Measurements from ENCODE around the gene ARHGEF28. TPM values are rescaled to one million over a fixed set of nuclear protein-coding genes. Genes with fewer than 3 reads are reported as not detected.

Gene ARHGEF28
- total RNA-seq, 1 donor from 2014 or later = 6.1 TPM

DNA sequence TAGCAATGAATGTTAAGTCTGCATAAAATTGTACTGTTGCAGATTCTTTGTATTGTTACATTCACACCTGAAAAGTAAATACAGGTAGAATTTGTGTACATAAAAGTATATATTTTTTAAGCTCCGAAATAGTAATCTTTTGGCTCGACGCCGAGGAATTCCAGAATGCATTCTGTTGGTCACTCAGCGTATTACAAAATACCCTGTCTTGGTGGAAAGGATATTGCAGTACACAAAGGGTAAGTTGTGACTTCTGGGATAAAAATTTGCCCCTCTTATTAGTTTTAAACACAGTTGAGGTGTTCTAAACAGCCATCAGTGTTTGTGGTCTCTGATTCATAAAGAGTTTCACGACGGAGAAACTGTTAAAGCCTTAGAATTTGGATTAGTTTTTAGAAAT is 257.6 kb downstream of the ARHGEF28 start:
- no peak for FAIRE-seq
- no peak for DNase-seq (ENCODE audit: low spot score in 2 of 2)

DNA sequence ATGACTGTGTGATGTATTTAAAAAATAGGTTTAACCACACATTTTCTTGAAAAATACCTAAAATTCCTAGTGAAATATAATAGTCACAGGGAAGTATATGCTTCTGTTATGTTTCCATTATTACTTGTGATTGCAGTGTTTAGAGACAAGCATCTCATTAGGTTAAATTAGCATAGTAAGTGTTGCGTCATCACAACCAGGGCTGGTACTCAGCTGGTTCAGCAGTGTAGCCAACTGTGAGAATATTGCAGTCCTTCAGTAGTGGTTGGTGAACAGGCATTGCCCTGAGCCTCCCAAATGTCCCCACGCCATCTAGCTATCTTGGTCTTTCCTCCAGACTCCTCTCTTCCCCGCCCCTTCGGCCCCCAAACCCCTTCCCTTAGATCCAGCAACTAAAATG is 261.7 kb downstream of the ARHGEF28 start:
- DNase-seq (ENCODE audit: low spot score in 2 of 2) = no peak
- no peak for FAIRE-seq

DNA sequence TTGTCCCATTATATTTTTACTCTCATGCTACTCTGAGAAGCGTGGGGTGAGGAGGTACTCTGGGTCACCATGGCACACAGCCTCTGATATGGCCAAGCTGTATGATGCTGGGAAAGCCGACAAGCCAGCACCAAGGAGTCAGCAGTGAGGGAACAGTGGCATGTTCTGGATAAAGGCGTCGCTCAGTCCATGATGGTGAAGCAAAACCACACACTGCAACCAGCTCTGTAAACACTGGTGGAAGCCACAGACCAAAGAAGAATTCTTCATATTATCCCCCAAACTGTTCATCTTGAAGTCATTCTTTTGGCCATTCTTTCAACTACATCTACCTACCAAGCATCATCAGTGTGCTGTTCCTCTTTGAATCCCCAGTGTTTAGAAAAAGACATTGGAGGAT is 264.6 kb downstream of the ARHGEF28 start:
- FAIRE-seq = no peak
- DNase-seq (ENCODE audit: low spot score in 2 of 2) = no peak

GRCh38 chr5:73892218-73892617 is 266.2 kb downstream of the ARHGEF28 start:
- DNase-seq (ENCODE audit: low spot score in 2 of 2) (no peak), FAIRE-seq (no peak)

DNA sequence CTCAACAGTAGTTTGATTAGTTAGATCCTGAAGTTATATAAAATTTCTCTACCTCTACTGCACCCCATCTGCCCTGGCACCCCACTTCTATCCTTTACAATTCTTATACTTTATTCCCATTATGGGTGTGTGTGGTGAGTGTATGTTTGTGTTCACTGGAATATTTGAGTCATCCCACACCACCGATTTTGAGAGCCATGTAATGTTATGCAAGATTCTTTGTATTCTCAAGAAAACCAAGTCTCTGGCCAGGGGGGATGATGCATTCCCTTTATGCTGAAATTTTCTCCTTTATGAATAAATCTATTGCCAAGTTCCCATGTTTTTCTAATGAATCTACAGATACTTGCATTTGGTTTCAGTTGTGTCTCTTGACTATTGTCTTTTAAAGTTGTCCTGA is 266.8 kb downstream of the ARHGEF28 start:
- FAIRE-seq = no peak
- no peak for DNase-seq (ENCODE audit: low spot score in 2 of 2)

DNA sequence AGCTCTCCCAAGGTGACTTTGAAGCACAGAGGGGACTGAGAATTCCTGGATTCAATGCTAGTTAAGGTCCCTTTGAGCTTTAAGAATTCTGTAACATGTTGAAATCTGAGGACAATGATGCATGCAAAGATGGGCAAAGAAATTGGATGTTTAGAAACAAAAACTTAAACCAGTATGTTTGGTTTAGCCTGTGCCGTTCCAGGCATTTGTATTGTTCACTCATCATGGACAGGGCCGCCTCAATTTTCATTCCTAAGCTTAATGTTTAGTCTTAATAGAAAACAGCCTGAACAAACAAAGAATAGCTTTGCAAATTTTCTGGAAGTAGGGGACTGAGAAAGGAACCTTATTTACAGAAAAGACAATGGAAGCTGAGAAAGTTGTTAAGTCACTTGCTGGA is 267.8 kb downstream of the ARHGEF28 start:
- FAIRE-seq (no peak), DNase-seq (ENCODE audit: low spot score in 2 of 2) (no peak)

DNA sequence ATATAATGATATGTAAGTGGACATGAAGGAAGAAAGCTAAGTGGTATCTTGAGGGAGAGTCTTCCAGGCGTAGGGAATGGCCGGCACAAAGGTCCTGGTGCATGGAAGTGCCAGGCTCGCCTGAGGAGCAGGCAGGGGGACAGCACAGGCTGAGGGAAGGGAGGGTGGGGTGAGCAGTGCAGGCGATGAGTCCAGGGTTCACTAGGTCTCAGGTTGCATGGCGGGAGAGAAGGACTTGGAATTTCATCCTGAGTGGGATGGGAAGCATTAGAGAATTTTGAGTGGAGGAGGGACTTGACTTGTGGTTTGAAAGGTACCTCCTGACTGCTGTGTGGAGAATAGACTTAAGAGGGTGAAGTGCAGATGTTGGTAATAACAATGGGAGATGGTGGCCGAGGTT is 268.9 kb downstream of the ARHGEF28 start:
- FAIRE-seq (no peak), DNase-seq (ENCODE audit: low spot score in 2 of 2) (no peak)

- FAIRE-seq = no peak
- no peak for DNase-seq (ENCODE audit: low spot score in 2 of 2)
Observed at GRCh38 chr5:73895471-73895870, 269.5 kb downstream of the ARHGEF28 start.

GRCh38 chr5:73896097-73896496 is 270.1 kb downstream of the ARHGEF28 start:
- no peak for FAIRE-seq

GRCh38 chr5:73896668-73897067 is 270.7 kb downstream of the ARHGEF28 start:
- no peak for DNase-seq (ENCODE audit: low spot score in 2 of 2)
- no peak for FAIRE-seq

More at GRCh38 chr5:73896097-73896496, 270.1 kb downstream of the ARHGEF28 start:
- no peak for DNase-seq (ENCODE audit: low spot score in 2 of 2)

DNA sequence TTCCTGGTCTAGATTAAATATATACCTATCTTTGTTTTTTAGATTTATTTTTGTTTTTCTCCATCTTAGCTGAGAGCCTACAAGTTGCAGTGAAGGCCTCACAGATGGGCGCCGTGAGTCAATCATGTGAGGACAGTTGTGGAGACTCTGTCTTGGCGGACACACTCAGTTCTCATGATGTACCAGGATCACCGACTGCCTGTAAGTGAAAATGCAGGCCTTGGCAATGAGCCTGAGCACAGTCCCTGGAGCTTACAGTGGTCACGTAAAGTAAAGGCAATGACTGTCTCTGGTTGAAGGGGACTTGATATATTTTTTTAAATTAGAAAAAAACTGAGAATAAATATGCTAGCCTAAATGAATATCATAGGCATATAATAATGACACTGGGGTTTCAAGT is 271.9 kb downstream of the ARHGEF28 start:
- FAIRE-seq (no peak), DNase-seq (ENCODE audit: low spot score in 2 of 2) (no peak)

- FAIRE-seq (no peak), DNase-seq (ENCODE audit: low spot score in 2 of 2) (no peak)
Observed at GRCh38 chr5:73899055-73899454, 273.1 kb downstream of the ARHGEF28 start.

DNA sequence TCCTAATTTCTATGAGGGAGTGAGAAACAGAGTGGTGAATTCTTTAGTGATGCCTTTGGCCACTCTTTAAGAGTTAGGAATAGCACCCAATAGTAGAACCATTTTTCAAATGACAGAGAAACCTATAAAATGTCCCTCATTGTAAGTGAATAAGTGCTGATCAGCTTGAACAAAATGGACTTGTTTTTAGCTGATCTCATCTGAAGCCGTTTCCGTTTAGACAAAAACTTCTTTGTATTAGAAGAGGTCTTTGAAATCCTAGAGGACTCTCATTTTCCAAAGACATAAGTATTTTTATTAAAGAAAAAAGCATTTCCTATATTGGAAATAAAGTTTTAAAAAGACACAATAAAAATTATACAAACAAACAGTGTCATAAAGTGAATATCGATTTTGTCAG is 273.9 kb downstream of the ARHGEF28 start:
- DNase-seq (ENCODE audit: low spot score in 2 of 2) = no peak
- FAIRE-seq = peak; percentile 78

DNA sequence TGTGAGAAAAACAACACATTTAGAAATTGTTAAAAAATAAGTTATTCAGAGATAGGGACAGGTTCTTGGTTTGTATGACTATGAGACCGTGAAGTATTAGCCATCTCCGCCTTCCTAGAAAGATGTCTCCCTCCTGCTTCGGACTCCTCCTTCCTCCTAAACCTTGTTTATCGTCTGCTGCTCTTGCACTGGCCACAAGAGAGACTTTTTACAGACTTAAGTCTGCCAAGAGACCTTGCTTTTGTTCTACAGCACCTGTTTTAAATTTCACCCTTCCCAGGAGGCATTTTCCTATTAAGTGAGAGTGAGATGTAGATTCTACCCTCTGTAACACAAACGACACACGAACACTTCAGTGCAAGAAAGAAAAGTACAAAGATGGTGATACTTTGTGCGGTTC is 274.6 kb downstream of the ARHGEF28 start:
- FAIRE-seq = no peak
- DNase-seq (ENCODE audit: low spot score in 2 of 2) = no peak

DNA sequence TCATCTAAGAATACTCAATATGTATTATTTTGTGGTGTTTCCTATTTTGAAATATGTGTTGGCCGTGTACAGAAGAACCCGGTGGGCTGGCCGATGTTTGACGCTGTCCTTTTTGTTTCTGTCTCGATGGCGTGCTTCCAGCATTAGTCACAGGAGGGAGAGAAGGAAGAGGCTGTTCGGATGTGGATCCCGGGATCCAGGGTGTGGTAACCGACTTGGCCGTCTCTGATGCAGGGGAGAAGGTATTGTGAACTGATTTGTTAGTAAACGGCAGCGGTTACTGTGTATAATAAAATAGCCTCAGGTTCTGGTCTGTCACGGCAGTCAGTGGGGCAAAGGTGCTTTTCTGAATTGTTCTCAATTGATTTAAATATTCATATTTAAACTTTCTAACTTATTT is 275.0 kb downstream of the ARHGEF28 start:
- no peak for DNase-seq (ENCODE audit: low spot score in 2 of 2)
- FAIRE-seq = no peak

GRCh38 chr5:73901455-73901854 is 275.5 kb downstream of the ARHGEF28 start:
- FAIRE-seq (no peak), DNase-seq (ENCODE audit: low spot score in 2 of 2) (no peak)

- FAIRE-seq (peak; percentile 97), DNase-seq (ENCODE audit: low spot score in 2 of 2) (peak; percentile 36 to 45)
Observed at GRCh38 chr5:73902327-73903051, 276.5 kb downstream of the ARHGEF28 start.

GRCh38 chr5:73903169-73903568 is 277.2 kb downstream of the ARHGEF28 start:
- DNase-seq (ENCODE audit: low spot score in 2 of 2) = no peak
- no peak for FAIRE-seq

- FAIRE-seq = no peak
- no peak for DNase-seq (ENCODE audit: low spot score in 2 of 2)
Observed at GRCh38 chr5:73906277-73906676, 280.3 kb downstream of the ARHGEF28 start.

DNA sequence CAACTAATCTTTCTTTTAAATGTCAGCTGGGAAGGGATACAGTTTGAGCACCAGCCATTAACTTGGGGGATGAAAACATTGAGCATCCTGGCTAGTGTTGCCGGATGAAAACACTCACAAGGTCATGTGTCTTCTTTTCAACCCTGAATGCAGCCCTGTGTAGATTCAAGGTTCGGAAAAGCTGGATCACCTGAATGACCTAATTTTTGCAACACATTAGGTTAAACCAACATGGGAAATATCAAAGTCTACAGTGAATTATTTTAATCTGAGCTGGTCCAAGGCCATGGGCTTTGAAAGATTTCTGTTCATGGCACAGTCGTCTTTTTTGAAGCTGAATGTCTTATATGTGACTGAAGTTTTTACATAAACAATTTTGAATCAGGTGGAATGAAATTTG is 281.2 kb downstream of the ARHGEF28 start:
- DNase-seq (ENCODE audit: low spot score in 2 of 2) (no peak), FAIRE-seq (no peak)

- FAIRE-seq = no peak
Observed at GRCh38 chr5:73908395-73908794, 282.4 kb downstream of the ARHGEF28 start.

DNA sequence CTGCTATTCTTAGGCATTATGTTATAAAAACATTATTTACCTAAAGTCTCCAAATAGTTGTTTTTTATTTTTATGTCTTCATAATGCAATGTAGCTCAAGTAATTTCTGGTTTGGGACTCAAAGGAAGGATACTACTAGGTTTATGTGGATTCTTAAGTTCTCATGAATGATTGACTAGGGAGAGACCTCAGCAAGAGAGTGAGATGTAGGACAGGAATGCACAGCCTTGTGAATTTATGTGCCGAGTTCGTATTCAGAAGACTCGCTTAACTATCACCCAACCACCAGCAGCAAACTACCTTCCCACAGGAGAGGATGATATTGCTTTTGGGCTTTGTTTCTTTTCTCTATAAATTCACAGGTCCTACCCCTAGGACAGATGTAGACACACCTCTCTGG is 282.9 kb downstream of the ARHGEF28 start:
- no peak for DNase-seq (ENCODE audit: low spot score in 2 of 2)
- FAIRE-seq = no peak

More at GRCh38 chr5:73908395-73908794, 282.4 kb downstream of the ARHGEF28 start:
- no peak for DNase-seq (ENCODE audit: low spot score in 2 of 2)

GRCh38 chr5:73909474-73909873 is 283.5 kb downstream of the ARHGEF28 start:
- FAIRE-seq (no peak), DNase-seq (ENCODE audit: low spot score in 2 of 2) (no peak)

Measured in frontal cortex (tissue), 4 donors.